Sigmoid colon (tissue), 7 donors: ENCODE results near the gene MAPKAPK5. TPM values are rescaled to one million over a fixed set of nuclear protein-coding genes. Genes with fewer than 3 reads are reported as not detected.
"Not testable (repeated sequence)": the region's sequence is repeated elsewhere in the genome, so short reads cannot be mapped to it uniquely, and the experiment has no call there.

ENCODE experiments used
- DNase-seq: peaks from one replicate; pipeline ENCODE4 v3.0.0-alpha.2; 2019
- H3K27ac ChIP-seq, 4 donors: fragments of 200-600 bp; sonication (generic); one replicate each; pipeline ENCODE4 v1.5.1; 2016 to 2019; ENCODE audit warnings: mild to moderate bottlenecking in 1 of 4
- H3K27me3 ChIP-seq, 3 donors: fragments of 200-600 bp; sonication (generic); one replicate each; pipeline ENCODE4 v1.5.1; 2019; ENCODE audit warnings: mild to moderate bottlenecking in 1 of 3
- H3K36me3 ChIP-seq, 4 donors: fragments of 200-600 bp; sonication (generic); one replicate each; pipeline ENCODE4 v1.5.1; 2016 to 2019
- H3K4me1 ChIP-seq, 4 donors: fragments of 200-600 bp; sonication (generic); one replicate each; pipeline ENCODE4 v1.5.1; 2017 to 2019
- H3K4me3 ChIP-seq, 4 donors: fragments of 200-600 bp; sonication (generic); one replicate each; pipeline ENCODE4 v1.5.1; 2017 to 2019; ENCODE audit warnings: mild to moderate bottlenecking in 2 of 4, moderate library complexity in 1 of 4
- H3K9me3 ChIP-seq, 4 donors: fragments of 200-600 bp in 3 of 4; sonication (generic) in 3 of 4; one replicate each; pipeline versions ENCODE4 v1.5.1 to v1.6.1; 2013 to 2019
- CTCF ChIP-seq, 4 experiments: fragments of 450-650 bp in 3 of 4; fragments of 200-600 bp in 1 of 4; IDR thresholded peaks; one replicate each; pipeline ENCODE4 v1.5.1; 2016 to 2019; ENCODE audit warnings: antibody characterized with exemption in 4 of 4, mild to moderate bottlenecking in 3 of 4, moderate library complexity in 2 of 4
- EP300 ChIP-seq, 4 donors: sonication (generic); formaldehyde crosslinking; IDR thresholded peaks; one replicate each; pipeline ENCODE4 v1.6.1; 2017; ENCODE audit warnings: antibody characterized with exemption in 4 of 4
- POLR2A ChIP-seq, 2 donors: fragments of 450-650 bp; IDR thresholded peaks; one replicate each; pipeline ENCODE4 v1.6.1; 2016; ENCODE audit warnings: antibody characterized with exemption in 2 of 2, mild to moderate bottlenecking in 2 of 2, moderate library complexity in 2 of 2
- POLR2AphosphoS5 ChIP-seq, 4 donors: sonication (generic); formaldehyde crosslinking; IDR thresholded peaks; one replicate each; pipeline ENCODE4 v1.6.1; 2017; ENCODE audit warnings: antibody characterized with exemption in 4 of 4
- WGBS, 2 donors: extraction: QIAGEN DNeasy Blood & Tissue Kit; methylation state at CpG; one replicate each; pipeline ENCODE4 v1.1.7; 2013; 5-methylcytosine and 5-hydroxymethylcytosine counted together
- intact Hi-C: fragments of 100-400 bp; cut with DNase I; formaldehyde crosslinking; loops from one replicate; pipeline ENCODE4 v1.15.1; 2023
- polyA plus RNA-seq, 3 donors: library from polyadenylated mRNA; stranded (reverse); fragments of 200-250 nt; gene quantifications; one replicate each; pipeline ENCODE4 v1.2.3, GENCODE V29; 2013
- total RNA-seq, 4 donors: library from RNA; depleted of rRNA; stranded (reverse); fragments of >200 nt; gene quantifications; one replicate each; pipeline ENCODE4 v1.1.0, GENCODE V29; 2016
- donor health status: healthy with polysubstance abuse.
- donor health status: Bipolar disorder and iron deficiency.
- donor health status: healthy.

Gene MAPKAPK5
- total and polyA plus RNA-seq, 7 donors: 25.7 to 48.2 (median 39.2) TPM

DNA sequence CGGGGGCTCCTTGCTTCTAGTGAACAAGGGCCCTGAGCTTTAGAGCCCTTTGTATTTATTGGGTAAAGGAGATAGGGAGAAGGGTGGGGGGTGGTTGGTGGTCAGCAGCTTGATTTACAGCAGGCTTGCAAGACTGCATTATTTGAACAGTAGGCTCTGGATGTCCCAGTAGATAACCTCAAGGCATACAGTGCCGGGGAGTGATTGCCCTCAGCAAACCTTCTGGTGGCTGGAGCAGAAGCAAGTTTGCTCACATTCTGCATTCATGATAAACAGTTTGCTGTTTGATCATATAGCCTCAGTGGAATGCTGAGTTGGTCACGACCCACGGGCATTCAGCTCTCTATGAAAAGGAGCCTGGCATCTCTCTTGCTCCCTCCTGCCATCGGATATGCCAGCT, 16.5 kb upstream of the MAPKAPK5 start:
- Histone ChIP-seq H3K4me1 (peaks cover 0 to 13% (median 6%) of the 10 kb centered on the region in 4 donors), H3K27ac (no peak overlapping the region), H3K4me3 (no peak overlapping the region), H3K9me3 (no peaks in the 10 kb centered on the region), H3K27me3 (no peaks in the 10 kb centered on the region), H3K36me3 (no peaks in the 10 kb centered on the region)
- DNase-seq: no peak
- TF ChIP-seq POLR2A (IDR thresholded peaks at IDR 0.05) (no peak), POLR2AphosphoS5 (IDR thresholded peaks at IDR 0.05) (no peak), CTCF (IDR thresholded peaks at IDR 0.05) (no peak), EP300 (IDR thresholded peaks at IDR 0.05) (no peak)
- 86 to 90% methylated on average over 5 of the region's 5 CpGs for WGBS, 2 donors
- intact Hi-C loops: no loop called here

GRCh38 chr12:111826316-111826715, 15.7 kb upstream of the MAPKAPK5 start:
- Histone ChIP-seq H3K9me3 (no peaks in the 10 kb centered on the region), H3K27me3 (no peaks in the 10 kb centered on the region), H3K27ac (no peak overlapping the region), H3K4me3 (no peak overlapping the region), H3K4me1 (peaks cover 0 to 13% (median 6%) of the 10 kb centered on the region in 4 donors), H3K36me3 (no peaks in the 10 kb centered on the region)
- DNase-seq: no peak
- intact Hi-C loops: no loop called here
- 74 to 80% methylated on average over 3 of the region's 3 CpGs for WGBS, 2 donors
- no peak for TF ChIP-seq EP300 (IDR thresholded peaks at IDR 0.05)
- TF ChIP-seq CTCF (IDR thresholded peaks at IDR 0.05): no peak
- TF ChIP-seq POLR2A (IDR thresholded peaks at IDR 0.05): no peak
- TF ChIP-seq POLR2AphosphoS5 (IDR thresholded peaks at IDR 0.05): no peak

GRCh38 chr12:111826992-111827391, 15.0 kb upstream of the MAPKAPK5 start:
- no peak for DNase-seq
- no peaks in the 10 kb centered on the region for H3K27me3 ChIP-seq
- H3K36me3 ChIP-seq: no peaks in the 10 kb centered on the region
- H3K4me1 ChIP-seq: peaks cover 0 to 13% (median 6%) of the 10 kb centered on the region in 4 donors
- WGBS, 2 donors: 74 to 86% methylated on average over 2 of the region's 2 CpGs
- intact Hi-C loops: no loop called here
- no peak overlapping the region for H3K27ac ChIP-seq
- TF ChIP-seq EP300 (IDR thresholded peaks at IDR 0.05): no peak
- TF ChIP-seq POLR2A (IDR thresholded peaks at IDR 0.05): no peak
- H3K4me3 ChIP-seq: no peak overlapping the region
- H3K9me3 ChIP-seq: no peaks in the 10 kb centered on the region

DNA sequence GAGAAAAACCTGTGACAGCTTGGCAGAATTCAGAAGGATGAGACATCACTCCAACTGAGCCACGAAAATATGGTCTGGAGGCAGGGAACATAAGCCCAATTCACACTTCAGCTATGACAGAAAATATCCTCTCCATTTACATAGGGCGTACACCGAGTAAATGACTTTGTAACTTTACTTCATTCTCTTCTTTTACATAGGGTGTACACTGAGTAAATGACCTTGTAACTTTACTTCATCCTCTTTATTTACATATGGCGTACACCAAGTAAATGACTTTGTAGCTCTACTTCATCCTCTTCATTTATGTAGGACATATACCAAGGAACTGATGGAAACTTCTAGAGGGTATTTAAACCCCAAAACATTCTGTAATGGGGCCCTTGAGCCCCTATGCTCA, 14.1 kb upstream of the MAPKAPK5 start:
- Histone ChIP-seq H3K4me3 (no peak overlapping the region), H3K4me1 (peaks cover 0 to 13% (median 6%) of the 10 kb centered on the region in 4 donors), H3K27ac (no peak overlapping the region), H3K36me3 (no peaks in the 10 kb centered on the region), H3K27me3 (no peaks in the 10 kb centered on the region), H3K9me3 (no peaks in the 10 kb centered on the region)
- intact Hi-C loops: no loop called here
- TF ChIP-seq EP300 (IDR thresholded peaks at IDR 0.05) (no peak), CTCF (IDR thresholded peaks at IDR 0.05) (no peak), POLR2A (IDR thresholded peaks at IDR 0.05) (no peak), POLR2AphosphoS5 (IDR thresholded peaks at IDR 0.05) (no peak)
- WGBS, 2 donors: 62 to 87% methylated on average over 4 of the region's 4 CpGs
- DNase-seq: no peak

DNA sequence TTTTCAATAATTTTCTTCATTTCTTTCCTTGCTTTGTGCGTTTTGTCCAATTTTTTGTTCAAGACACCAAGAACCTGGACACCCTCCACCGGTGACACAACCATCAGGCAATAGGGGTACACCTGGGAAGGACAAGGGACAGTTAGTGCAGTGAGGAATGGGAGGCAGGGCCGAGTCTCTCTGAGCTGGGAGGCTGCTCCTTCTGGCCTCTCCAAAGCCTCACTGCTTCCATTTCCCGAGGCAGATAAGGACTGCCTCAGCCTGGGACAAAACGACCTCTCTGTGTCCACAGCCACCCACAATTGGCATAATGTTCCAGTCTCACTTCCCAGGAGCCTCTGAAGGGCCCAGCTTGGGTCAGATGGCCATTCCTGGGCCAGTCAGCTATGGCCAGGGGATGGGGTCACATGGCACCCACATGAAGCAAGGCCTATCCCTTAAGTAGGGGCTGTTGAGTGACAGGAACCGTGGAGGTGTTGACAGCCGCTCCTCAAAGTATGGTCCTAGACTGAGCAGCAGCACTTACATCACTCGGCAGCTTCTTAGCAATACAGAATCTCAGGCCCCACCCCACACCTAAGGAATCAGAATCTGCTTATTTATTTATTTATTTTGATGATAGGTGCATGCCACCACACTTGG, 13.6 kb upstream of the MAPKAPK5 start:
- Histone ChIP-seq H3K36me3 (no peaks in the 10 kb centered on the region), H3K4me3 (no peak overlapping the region), H3K27ac (no peak overlapping the region), H3K27me3 (no peaks in the 10 kb centered on the region), H3K9me3 (no peaks in the 10 kb centered on the region), H3K4me1 (peaks cover 0 to 13% (median 5%) of the 10 kb centered on the region in 4 donors)
- TF ChIP-seq CTCF (IDR thresholded peaks at IDR 0.05): no peak
- TF ChIP-seq EP300 (IDR thresholded peaks at IDR 0.05): no peak
- no peak for TF ChIP-seq POLR2A (IDR thresholded peaks at IDR 0.05)
- TF ChIP-seq POLR2AphosphoS5 (IDR thresholded peaks at IDR 0.05): no peak
- intact Hi-C loops: no loop called here
- DNase-seq: no peak
- WGBS, 2 donors: 90 to 91% methylated on average over 8 of the region's 8 CpGs

GRCh38 chr12:111829635-111830034, 12.4 kb upstream of the MAPKAPK5 start:
- H3K4me3 ChIP-seq, intact Hi-C loops, H3K9me3 ChIP-seq, H3K27me3 ChIP-seq, H3K4me1 ChIP-seq, H3K27ac ChIP-seq, H3K36me3 ChIP-seq, DNase-seq: not testable (repeated sequence)
- WGBS, 2 donors: 65 to 80% methylated on average over 3 of the region's 3 CpGs

GRCh38 chr12:111834740-111835386, 7.2 kb upstream of the MAPKAPK5 start:
- H3K4me3 ChIP-seq, H3K27me3 ChIP-seq, H3K4me1 ChIP-seq, H3K9me3 ChIP-seq, intact Hi-C loops, DNase-seq: not testable (repeated sequence)
- H3K27ac ChIP-seq: peak overlapping the region in 1 of 4 donors; percentile 42
- WGBS, 2 donors: 46 to 73% methylated on average over 22 of the region's 22 CpGs
- H3K36me3 ChIP-seq: peaks cover 0 to 15% (median 0%) of the 10 kb centered on the region in 4 donors
